NCI-H2107 (cell line): Measurements from ENCODE around the gene LRRC18.

Source experiments
- DNase-seq: peaks from one replicate; lab custom pipeline; 2025; lab: John Stamatoyannopoulos, UW

LRRC18 gene

DNA sequence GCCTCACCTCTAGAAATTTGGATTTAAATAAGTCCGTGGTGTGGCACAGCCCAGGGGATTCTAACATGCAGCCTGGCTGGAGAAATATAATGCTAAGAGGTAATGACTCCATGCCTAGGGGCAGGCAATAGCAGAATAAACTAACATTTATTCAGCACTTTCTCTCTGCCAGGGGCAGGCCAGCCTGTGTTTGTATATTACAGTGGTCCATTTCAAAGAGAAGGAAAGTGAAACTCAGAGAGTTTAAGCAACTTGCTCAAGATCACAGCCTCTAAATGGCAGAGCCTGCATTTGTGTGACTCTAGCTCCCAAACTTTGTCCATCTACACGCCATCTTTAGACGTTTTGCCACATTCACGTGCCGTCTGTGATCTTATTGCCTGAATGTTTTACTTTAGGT lies 6.7 kb upstream of the LRRC18 start:
- DNase-seq: no peak

DNA sequence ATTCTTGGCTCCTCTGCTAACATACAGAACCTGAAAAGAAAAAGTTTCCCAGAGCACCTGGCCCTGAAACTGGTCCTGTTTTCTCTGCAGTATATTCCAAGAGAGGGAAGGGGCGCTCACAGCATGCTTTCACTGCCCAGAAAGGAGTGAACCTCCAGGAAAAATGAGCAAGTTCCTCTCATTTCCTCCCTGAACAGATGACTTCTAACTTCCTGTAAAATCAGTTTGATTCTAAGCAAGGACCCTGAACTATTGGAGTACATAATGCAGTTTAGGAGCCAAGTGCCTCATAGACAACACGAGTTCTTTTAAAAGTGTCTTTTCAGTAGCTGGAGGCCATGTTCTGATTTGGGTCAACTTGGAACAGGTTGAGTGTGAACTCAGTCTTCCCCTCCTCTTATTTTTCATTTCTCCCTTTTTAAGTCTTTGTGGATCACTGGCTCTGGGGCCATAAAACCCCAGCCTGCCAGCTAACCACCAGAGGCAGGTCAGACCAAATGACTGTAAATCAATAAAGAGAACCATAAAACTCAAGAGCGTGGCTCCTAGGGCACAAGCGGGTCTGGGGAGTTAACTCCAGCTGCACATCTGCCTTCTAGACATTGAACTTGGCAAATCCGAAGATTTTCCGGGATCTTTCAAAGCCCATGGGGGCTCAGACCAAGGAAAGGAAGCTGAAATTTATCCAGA lies 5.9 kb upstream of the LRRC18 start:
- DNase-seq: no peak

DNA sequence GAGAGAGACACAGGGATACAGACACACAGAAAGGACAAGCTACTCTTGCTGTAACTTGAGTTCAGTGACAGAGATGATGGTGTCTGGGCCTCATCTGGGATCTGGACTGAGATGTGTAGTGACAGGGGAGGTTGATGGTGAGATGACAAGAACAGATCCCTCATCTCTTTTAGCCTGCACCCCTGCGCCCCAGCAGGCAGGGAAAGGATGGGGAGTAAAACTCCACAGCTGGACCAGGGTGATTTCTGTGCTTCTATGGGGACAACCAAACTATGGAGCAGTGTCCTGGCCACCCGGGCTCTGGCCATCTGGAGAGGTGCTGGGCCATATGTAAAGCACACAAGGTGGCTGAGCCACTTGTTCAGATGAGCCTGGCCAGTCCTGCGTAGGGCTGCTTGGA lies 4.5 kb upstream of the LRRC18 start:
- no peak for DNase-seq

DNA sequence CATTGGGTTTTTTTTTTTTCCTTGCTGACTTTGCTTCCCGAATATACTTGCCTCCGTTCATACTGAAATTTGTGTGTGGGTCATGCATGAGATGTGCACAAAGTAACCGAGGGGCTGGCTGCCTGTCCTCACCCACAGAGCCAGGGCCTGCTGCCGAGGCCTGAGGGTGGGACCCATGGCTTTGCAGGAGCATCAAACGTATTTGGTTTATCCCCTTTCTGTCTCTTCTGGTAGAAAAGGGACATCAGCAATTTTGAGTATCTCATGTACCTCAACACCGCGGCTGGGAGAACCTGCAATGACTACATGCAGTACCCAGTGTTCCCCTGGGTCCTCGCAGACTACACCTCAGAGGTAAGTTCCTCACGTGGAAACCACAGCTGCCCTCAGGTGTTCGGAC lies 3.5 kb upstream of the LRRC18 start:
- no peak for DNase-seq

DNA sequence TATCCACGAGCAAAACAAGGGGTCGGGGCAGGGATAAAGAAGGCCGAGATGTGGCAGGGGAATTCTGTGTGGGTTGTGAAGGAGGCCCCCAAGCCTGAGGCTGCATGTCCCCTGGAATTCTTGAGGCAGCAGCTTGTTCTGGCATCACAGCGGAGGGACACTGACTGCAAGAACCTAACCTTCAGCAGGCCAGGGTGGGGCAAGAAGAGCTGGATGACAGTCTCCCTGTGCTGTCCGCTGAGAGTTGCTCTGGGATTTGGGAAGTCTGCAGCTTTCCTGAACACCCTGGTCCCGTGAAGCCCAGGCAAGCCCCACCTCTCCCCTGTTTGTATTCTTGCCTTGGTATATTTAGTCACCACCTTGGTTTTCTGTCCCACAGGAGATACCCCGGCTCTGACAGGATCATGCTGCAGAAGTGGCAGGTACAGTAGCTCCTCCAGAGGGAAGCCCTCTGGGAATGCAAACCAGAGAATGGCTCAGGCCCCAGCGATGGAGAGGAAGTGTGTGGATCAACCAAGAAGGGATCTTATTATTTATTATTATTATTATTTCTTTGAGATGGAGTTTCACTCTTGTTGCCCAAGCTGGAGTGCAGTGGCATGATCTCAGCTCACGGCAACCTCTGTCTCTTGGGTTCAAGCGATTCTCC lies 1.9 kb upstream of the LRRC18 start:
- DNase-seq: no peak

DNA sequence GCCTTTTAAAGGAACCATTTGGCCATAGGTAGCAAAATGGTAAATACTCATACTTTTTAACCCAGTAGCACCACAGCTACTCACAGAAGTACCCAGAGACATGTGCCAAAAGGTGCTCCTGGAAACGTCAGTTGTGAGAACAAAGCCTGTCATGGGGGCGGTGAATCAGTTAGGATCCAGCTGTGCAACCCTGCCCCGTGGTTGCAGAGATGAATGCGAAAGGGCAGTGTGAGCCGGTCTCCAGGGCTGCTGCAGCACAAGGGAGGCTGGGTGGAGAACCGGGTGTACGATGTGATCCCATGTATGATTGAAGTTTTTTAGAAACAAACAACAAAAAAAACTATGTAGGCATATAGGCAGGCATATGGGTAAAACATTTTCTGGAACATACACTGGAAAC lies 1.3 kb upstream of the LRRC18 start:
- DNase-seq: no peak

DNA sequence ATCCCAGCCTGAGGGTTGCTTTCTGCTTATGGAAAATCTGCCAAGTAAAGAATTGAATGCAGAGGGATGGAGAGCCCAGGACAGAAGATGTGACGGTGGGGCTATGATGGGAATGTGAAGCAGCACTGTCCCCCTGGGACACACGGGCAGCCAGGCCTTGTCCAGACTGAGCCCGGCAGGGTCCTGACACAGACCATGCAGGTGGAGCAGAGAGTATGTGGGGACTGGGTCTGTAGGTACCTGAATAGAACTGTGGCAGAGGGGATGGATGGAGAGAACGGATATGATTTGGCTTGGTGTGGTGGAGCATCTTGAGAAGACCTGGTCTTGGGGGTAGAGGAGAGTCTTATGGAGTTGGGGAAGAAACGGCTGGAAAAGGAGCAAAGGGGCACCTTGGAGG lies 732 bp upstream of the LRRC18 start:
- DNase-seq: no peak

DNA sequence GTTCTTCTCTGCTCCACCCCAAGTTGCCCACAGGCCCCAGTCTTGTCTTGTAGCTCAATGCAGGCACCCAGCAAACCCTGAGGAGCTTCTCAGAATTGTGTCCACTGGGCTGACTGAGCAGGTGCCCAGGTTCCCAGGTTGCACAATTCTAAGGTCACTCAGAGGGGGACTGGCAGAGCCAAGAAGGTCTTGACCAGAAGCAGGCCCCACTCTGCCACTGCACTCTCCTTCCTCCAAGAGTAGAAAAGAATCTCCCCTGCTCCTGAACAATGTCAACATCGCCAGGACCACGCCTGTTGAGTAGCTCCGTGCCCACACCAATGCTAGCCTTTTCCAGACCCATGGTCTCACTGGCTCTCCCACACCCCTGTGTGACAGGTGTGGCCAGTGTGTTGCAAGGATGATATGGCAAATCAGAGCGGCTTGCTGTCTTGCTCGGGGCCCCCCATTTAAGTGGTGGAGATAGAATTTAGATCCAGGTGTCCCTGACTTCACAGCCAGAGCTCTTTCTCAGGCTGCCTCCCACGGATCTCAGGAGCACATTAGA lies 577 bp downstream of the LRRC18 start:
- no peak for DNase-seq

DNA sequence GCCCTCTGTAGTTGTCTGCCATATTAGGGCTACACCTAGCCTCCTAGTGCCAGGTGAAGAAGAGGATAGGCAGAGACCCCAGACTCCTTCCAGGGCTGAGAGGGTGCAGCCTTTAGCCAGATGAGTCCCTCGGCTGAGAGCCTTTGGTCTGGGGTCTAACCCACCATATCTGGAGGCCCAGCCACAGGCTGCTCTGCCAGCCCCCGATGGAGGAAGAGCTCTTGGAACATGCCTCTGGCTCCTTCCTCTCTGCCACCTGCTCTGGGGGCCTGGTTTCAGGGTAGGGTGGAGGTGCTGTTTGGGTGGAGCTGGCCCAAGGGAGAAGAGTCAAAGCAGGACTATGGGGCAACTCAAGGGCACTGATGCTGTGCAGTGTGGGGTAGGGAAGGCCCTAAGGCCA lies 1.4 kb downstream of the LRRC18 start:
- DNase-seq: no peak

DNA sequence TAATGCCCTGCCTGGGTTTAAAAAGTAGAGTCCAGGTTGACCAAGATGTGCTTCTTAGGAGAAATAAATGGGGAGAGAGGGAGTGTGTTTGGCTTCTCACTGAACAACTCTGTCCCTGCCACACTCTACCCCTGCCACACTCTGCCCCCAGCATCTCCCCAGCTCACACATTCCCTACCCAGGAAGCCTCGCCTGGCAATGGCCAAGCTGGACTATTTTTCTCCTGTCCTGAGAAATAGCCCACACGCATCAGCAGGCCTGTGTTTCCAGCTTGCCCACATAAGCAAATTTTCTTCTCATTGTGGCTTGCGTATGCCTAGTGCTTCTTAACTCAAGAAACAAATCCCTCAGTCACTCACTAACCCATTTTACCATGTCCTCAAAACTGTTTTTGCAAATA lies 1.8 kb downstream of the LRRC18 start:
- no peak for DNase-seq

DNA sequence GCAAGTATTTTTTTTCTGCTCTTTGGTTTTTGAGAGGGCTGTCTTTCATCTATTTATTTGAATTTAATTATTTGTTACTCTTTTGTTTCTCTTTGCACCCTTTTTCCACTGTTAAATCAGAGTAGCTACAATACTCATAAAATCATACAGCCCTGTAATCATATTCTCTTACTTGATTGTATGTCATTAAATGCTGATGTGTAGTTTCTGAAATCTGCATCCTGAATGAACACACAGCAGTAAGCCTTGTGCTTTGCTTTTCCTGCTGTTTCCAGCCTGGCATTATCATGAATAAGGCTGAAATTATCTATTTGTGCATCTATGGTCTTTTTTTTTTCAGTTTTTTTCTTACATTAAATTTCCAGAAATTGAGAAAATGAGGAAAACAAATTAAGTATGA lies 4.1 kb downstream of the LRRC18 start:
- no peak for DNase-seq

DNA sequence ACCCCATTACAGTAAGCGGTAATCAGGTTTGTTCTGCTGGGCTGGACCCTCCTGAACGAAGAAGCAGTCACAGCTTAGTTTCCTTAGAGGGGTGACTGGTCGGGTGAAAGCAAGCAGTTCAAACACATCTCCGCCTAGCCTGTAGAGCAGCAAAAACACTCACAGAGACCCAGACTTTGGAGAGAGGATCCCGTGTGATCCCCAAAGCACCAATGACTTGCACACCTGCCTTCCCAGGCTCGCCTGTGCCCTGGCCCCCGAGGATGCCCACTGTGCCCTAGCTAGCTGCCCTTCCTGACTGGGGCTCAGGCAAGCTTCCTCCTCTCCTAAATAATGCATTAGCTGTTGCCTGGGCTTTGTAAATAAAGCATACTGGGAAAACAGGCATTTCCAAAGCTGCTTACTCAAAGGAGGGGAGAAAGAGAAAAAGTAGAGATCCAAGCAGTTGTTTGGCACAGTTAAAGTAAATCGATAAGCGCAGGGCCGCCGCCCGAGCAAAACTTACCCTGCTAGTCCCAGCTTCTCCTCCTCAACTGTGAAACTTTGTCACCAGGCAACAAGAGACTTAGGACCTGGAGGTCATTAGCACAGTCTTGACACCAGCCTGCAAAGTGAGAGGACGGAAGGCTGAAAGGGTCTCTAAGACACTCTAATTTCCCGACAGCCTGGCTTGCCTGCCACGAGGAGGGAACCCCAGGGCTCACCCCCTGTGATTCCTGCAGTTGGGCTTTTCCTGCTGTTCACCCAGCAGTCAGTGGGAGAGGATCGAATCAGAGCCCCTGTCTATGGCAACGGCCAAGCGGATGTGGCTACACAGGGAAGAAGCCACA lies 4.8 kb downstream of the LRRC18 start:
- no peak for DNase-seq

DNA sequence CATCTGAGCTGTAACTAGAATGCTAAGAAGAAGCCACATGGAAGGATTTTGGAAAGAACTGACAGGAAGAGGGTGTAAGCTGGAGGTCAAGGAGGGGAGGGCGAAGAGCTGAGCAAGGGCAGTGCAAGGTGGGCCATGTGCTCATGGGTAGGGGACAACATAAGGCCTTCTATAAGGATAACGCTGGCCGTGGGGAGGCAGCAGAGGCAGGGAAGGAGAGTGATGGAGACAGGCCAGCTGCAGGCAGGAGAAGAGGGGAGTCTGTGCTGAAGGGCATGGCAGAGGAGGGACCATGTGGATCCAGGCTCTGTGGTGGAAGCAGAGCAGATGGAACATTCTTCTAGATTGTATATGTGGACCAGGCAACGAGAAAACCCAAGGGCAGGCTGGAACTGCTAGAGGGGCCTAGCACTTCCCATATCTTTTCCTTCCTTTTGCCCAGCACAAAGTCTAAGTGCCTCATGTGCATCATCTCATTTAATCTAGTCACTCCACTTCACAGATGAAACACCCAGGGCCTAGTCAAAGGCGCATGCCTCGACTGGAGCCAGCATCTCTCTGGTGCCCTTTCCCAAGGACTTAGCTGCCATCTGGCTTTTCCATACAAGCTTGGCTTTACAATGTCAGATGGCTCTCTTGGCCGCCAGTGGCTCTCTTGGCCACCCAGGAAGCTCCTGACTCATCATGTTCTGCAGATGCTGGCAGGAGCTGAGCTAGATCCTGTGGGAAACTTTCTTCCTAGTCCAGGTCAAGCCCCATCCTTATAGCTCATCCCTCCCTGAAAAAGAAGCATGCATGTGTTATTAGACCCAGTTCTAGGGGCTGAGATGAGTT lies 6.6 kb downstream of the LRRC18 start:
- DNase-seq: no peak

DNA sequence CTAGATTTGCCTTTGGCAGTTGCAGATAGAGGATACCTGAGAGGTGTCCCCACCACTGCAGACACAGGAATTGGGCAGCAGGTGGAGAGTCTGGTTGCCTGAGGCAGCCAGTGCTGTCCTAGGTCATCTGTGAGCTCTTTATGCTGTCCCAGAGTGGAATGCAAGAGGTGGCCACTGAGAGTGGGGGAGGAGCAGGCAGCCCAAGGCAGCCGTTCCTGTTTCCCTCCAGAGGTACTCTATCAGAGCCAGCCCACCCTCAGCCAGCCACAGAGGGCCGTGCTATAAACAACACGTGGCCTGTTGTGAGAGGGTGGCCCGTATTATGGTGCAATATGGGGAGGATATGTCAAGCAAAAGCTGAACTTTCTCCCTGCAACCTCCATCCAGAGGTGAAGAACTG lies 8.5 kb downstream of the LRRC18 start:
- no peak for DNase-seq

DNA sequence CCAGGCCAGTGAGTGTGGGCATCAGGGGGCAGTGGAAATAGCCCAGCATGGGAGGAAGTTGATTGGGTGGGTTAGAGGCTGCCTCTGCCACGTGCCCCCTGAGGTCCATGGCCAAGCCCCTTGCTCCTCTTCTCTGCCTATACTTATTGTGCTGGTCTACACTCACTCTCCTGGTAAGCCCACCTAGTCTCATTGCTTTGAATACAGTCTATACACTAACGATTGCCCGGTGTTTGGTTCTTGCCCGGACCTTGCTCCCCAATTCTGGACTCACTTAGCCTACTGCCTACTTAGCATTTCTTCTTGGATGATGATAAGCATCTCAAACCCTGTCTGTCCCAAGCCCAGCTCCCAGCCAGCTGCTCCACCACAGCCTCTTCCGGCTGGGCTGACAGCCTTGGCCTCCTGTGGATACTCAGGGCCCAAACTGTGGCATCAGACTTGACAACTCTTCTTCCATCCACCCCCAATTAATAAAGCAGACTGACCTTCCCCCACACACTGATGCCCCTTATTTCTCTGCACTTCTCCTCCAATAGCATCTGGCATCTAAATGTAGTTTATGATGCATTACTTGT lies 10.1 kb downstream of the LRRC18 start:
- no peak for DNase-seq

DNA sequence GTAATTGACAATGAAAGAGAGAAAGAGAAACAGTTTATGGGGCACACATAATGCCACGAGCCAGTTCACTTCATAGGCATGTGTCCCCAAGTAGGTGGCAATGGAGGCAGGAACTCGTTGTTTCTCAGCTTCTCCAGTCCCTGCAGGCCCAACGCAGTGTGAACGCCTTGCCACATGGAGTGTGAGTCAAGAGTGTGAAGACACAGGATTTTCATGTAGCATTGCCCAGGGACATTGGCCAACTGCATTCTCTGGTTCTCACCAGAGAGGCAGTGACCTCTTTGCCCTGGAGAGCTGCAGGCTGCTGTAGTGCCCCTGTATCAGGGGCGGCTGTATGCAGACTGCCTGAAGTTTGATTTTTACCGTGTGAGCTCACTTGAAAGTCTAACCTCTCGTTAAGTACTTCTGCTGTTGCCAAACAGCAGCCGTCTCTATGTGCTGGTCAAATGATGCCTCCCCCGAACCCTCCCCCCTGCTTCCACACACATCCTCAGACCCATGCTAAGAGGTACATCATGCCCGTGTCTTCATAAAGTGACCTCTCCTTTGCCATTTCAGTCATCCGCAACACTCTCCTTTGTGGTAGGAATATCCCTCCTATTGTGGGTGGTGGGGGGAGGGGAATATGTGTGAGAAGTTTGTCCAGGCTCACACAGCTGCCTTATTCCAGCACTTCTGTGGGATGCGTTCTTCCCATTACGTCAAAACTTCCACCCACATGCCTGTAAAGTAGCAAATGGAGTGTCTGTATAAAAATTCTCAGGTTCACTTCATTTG lies 12.7 kb downstream of the LRRC18 start:
- no peak for DNase-seq

DNA sequence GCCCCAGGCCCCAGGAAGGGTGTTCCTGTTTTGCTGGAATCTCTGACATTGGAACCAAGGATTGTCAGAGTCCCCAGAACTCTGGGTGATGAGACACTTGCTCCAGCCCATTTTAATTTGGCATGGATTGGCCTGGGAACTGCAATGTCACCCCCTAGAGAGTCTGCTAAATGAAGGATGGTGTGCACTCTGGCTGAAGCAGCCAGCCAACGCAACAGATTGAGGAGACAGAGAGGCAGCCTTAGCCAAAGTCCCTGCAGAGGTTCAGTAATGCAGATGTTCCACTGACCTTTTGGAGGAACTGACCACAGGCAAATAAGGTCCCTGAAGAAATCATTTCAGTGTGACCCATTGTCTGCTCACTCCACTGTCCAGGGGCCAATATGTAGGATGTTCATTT lies 13.4 kb downstream of the LRRC18 start:
- no peak for DNase-seq

DNA sequence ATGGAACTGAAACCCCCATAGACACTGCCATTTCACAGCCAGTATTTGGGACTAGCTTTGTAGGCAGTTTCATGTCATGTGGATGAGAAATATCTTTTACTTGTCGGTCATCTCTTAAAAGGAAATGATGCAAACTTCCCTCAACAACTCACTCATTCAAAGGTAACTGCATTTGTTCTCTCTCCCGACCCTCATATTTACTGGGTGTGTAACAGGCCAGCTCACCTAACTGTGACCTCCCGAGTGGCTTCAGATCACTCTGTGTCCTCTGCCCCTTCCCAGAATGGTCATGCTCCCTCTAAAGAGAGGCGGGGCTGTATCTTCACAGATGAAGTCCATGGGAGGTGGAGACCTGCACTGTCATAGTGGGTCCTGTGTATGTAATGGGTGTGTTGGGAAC lies 14.7 kb downstream of the LRRC18 start:
- DNase-seq: no peak

DNA sequence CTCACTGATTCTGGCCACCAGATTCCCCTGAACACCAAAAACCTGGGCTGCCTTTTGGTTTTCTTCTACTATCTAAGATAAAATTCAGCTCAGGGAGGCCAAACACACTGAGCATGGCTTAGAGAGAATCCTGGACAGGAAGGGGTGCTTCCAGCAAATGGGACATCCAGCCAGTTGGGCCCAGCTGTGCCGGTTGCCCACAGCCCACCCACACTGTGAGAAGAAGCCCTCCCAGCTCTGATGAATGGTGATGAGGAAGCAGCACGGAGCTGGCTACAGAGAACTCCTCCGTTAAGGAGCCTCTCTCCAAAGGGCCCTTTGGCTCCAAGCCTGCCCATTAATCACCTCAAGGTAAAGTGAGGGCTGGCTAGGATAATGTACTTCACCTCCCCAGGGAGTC lies 15.9 kb downstream of the LRRC18 start:
- no peak for DNase-seq

DNA sequence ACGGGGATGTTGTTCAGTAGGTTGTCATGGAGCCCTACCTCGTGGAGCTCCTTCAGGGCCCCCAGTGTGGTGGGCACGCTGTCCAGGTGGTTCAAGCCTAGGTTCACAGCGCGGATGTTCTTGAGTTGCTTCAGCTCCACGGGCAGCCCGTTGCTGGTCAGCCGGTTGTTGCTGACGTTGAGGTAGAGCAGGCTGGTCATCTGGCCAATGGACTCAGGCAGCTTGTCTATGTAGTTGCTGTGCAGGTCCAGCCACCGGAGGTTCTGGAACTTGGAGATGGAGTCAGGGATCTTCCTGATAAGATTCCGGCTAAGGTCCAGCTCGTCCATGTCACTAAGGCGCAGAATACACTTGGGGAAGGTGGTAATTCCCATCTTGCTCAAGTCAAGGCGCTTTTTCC lies 26.0 kb downstream of the LRRC18 start:
- no peak for DNase-seq

DNA sequence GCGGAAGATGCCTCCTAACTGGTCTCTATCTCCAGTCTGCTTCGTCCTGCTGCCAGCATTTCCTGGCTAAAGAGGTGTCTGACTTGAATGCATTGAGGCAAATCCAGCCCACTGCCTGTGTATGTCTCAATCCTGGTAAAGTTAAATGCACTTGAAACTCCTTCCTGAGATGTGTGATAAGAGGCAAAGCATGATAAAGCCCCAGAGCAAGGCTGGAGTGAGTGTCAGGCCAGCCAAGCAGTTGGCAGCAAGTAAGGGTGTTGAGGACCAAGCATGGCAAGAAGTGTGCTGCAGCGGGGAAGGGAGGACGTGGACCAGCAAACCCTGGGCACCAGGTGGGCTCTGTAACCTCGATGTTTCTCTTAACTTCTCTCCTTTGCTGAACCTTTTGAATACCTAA lies 29.1 kb downstream of the LRRC18 start:
- DNase-seq: no peak
